HK-2 (cell line): Measurements from ENCODE around the gene RHCE.
"Not testable (repeated sequence)": the region's sequence is repeated elsewhere in the genome, so short reads cannot be mapped to it uniquely, and the experiment has no call there.

Experiments used
- DNase-seq: peaks from one replicate; pipeline ENCODE4 v3.0.0-alpha.2; 2018; ENCODE audit not compliant: unreplicated experiment

The RHCE gene

GRCh38 chr1:25420715-25421114, at the start of gene RHCE:
Gene RHCE (minus strand): TSS chr1:25420825. CDS start chr1:25420786, 39 bp downstream.
- not testable (repeated sequence) for DNase-seq

GRCh38 chr1:25469177-25469576, 48.6 kb upstream of the RHCE start:
- DNase-seq: no peak

GRCh38 chr1:25468033-25468432, 47.4 kb upstream of the RHCE start:
- no peak for DNase-seq

- no peak for DNase-seq
Measured at GRCh38 chr1:25467616-25468015, 47.0 kb upstream of the RHCE start.

GRCh38 chr1:25467193-25467592, 46.6 kb upstream of the RHCE start:
- DNase-seq: no peak

GRCh38 chr1:25462732-25463131, 42.1 kb upstream of the RHCE start:
- no peak for DNase-seq

- DNase-seq: no peak
Measured at GRCh38 chr1:25461849-25462248, 41.2 kb upstream of the RHCE start.

- DNase-seq: not testable (repeated sequence)
Measured at GRCh38 chr1:25460816-25461215, 40.2 kb upstream of the RHCE start.

- DNase-seq: no peak
Measured at GRCh38 chr1:25460020-25460419, 39.4 kb upstream of the RHCE start.

- DNase-seq: no peak
Measured at GRCh38 chr1:25458541-25459298, 38.1 kb upstream of the RHCE start.

- no peak for DNase-seq
Measured at GRCh38 chr1:25456502-25456901, 35.9 kb upstream of the RHCE start.

- no peak for DNase-seq
Measured at GRCh38 chr1:25451908-25452307, 31.3 kb upstream of the RHCE start.

GRCh38 chr1:25450891-25451290, 30.3 kb upstream of the RHCE start:
- no peak for DNase-seq

- DNase-seq: no peak
Measured at GRCh38 chr1:25447547-25447946, 26.9 kb upstream of the RHCE start.

- no peak for DNase-seq
Measured at GRCh38 chr1:25445993-25446538, 25.4 kb upstream of the RHCE start.

- not testable (repeated sequence) for DNase-seq
Measured at GRCh38 chr1:25444604-25445003, 24.0 kb upstream of the RHCE start.

- no peak for DNase-seq
Measured at GRCh38 chr1:25443030-25443699, 22.5 kb upstream of the RHCE start.

GRCh38 chr1:25442178-25442577, 21.6 kb upstream of the RHCE start:
- no peak for DNase-seq

- DNase-seq: no peak
Measured at GRCh38 chr1:25439287-25439686, 18.7 kb upstream of the RHCE start.

- no peak for DNase-seq
Measured at GRCh38 chr1:25437672-25438071, 17.0 kb upstream of the RHCE start.

- DNase-seq: no peak
Measured at GRCh38 chr1:25435397-25436108, 14.9 kb upstream of the RHCE start.

- no peak for DNase-seq
Measured at GRCh38 chr1:25433389-25434186, 13.0 kb upstream of the RHCE start.
